Vagina (tissue), 2 donors: ENCODE results near the gene CPAMD8. TPM values are rescaled to one million over a fixed set of nuclear protein-coding genes. Genes with fewer than 3 reads are reported as not detected.

Source experiments
- DNase-seq, 2 donors: peaks; one replicate each; pipeline ENCODE4 v3.0.0-alpha.2; 2017; ENCODE audit errors: extremely low spot score in 2 of 2
- H3K27ac ChIP-seq: fragments of 200-600 bp; sonication (generic); one replicate; pipeline ENCODE4 v1.5.1; 2019
- H3K27me3 ChIP-seq: fragments of 200-600 bp; sonication (generic); one replicate; pipeline ENCODE4 v1.5.1; 2019
- H3K36me3 ChIP-seq, 2 donors: fragments of 200-600 bp; sonication (generic); one replicate each; pipeline ENCODE4 v1.5.1; 2017 to 2019
- H3K4me1 ChIP-seq: fragments of 200-600 bp; sonication (generic); one replicate; pipeline ENCODE4 v1.5.1; 2019
- H3K4me3 ChIP-seq, 2 donors: fragments of 200-600 bp; sonication (generic); 1 replicate in 1 of 2; 2 replicates in 1 of 2; pipeline ENCODE4 v1.5.1; 2016 to 2019
- H3K9me3 ChIP-seq: fragments of 200-600 bp; sonication (generic); one replicate; pipeline ENCODE4 v1.5.1; 2019
- CTCF ChIP-seq, 3 experiments: fragments of 450-650 bp in 2 of 3; fragments of 200-600 bp in 1 of 3; sonication (generic) in 1 of 3; IDR thresholded peaks; one replicate each; pipeline ENCODE4 v1.5.1; 2017 to 2019; ENCODE audit warnings: antibody characterized with exemption in 3 of 3, mild to moderate bottlenecking in 2 of 3, moderate library complexity in 2 of 3
- POLR2A ChIP-seq, 2 donors: fragments of 450-650 bp; IDR thresholded peaks; one replicate each; pipeline ENCODE4 v1.6.1; 2017; ENCODE audit warnings: antibody characterized with exemption in 2 of 2, mild to moderate bottlenecking in 2 of 2, moderate library complexity in 2 of 2
- POLR2AphosphoS5 ChIP-seq, 2 donors: sonication (generic); formaldehyde crosslinking; IDR thresholded peaks; one replicate each; pipeline ENCODE4 v1.9.0; 2017; ENCODE audit warnings: antibody characterized with exemption in 2 of 2, mild to moderate bottlenecking in 2 of 2, low read depth in 1 of 2; ENCODE audit not compliant: insufficient read depth in 1 of 2
- intact Hi-C: fragments of 100-400 bp; cut with DNase I; formaldehyde crosslinking; loops from one replicate; pipeline ENCODE4 v1.15.1; 2023
- total RNA-seq: library from RNA; depleted of rRNA; stranded (reverse); fragments of >200 nt; gene quantifications from one replicate; pipeline ENCODE4 v1.2.3, GENCODE V29; 2016

The CPAMD8 gene
- total RNA-seq, 1 donor from 2014 or later = 16.0 TPM

GRCh38 chr19:16891696-16892382 lies 134.8 kb downstream of the CPAMD8 start:
- TF ChIP-seq POLR2AphosphoS5 (IDR thresholded peaks at IDR 0.05; ENCODE audit: insufficient read depth in 1 of 2, low read depth in 1 of 2) (no peak), CTCF (IDR thresholded peaks at IDR 0.05) (no peak), POLR2A (IDR thresholded peaks at IDR 0.05) (no peak)
- intact Hi-C loops = no loop called here
- peaks cover 34% of the 10 kb centered on the region for H3K4me1 ChIP-seq
- no peaks in the 10 kb centered on the region for H3K36me3 ChIP-seq
- no peak overlapping the region for H3K4me3 ChIP-seq
- H3K27ac ChIP-seq = no peak overlapping the region
- DNase-seq = no peak
- H3K27me3 ChIP-seq = no peaks in the 10 kb centered on the region
- H3K9me3 ChIP-seq = no peaks in the 10 kb centered on the region

GRCh38 chr19:16890461-16891184 lies 136.0 kb downstream of the CPAMD8 start:
- Histone ChIP-seq H3K4me1 (peaks cover 23% of the 10 kb centered on the region), H3K9me3 (no peaks in the 10 kb centered on the region), H3K27ac (no peak overlapping the region), H3K36me3 (no peaks in the 10 kb centered on the region), H3K4me3 (no peak overlapping the region), H3K27me3 (no peaks in the 10 kb centered on the region)
- intact Hi-C loops = no loop called here
- no peak for TF ChIP-seq CTCF (IDR thresholded peaks at IDR 0.05)
- TF ChIP-seq POLR2A (IDR thresholded peaks at IDR 0.05) = no peak
- no peak for TF ChIP-seq POLR2AphosphoS5 (IDR thresholded peaks at IDR 0.05; ENCODE audit: insufficient read depth in 1 of 2, low read depth in 1 of 2)
- no peak for DNase-seq

- Histone ChIP-seq H3K27ac (no peak overlapping the region), H3K36me3 (no peaks in the 10 kb centered on the region), H3K4me1 (peaks cover 21% of the 10 kb centered on the region), H3K9me3 (no peaks in the 10 kb centered on the region), H3K4me3 (no peak overlapping the region), H3K27me3 (no peaks in the 10 kb centered on the region)
- DNase-seq = no peak
- intact Hi-C loops = no loop called here
- TF ChIP-seq POLR2AphosphoS5 (IDR thresholded peaks at IDR 0.05; ENCODE audit: insufficient read depth in 1 of 2, low read depth in 1 of 2) = no peak
- no peak for TF ChIP-seq POLR2A (IDR thresholded peaks at IDR 0.05)
- no peak for TF ChIP-seq CTCF (IDR thresholded peaks at IDR 0.05)
Measured at GRCh38 chr19:16889883-16890460, 136.6 kb downstream of the CPAMD8 start.

GRCh38 chr19:16889366-16889882 lies 137.2 kb downstream of the CPAMD8 start:
- H3K4me1 ChIP-seq = peaks cover 21% of the 10 kb centered on the region
- TF ChIP-seq POLR2AphosphoS5 (IDR thresholded peaks at IDR 0.05; ENCODE audit: insufficient read depth in 1 of 2, low read depth in 1 of 2) (no peak), CTCF (IDR thresholded peaks at IDR 0.05) (no peak), POLR2A (IDR thresholded peaks at IDR 0.05) (no peak)
- no peaks in the 10 kb centered on the region for H3K9me3 ChIP-seq
- H3K36me3 ChIP-seq = no peaks in the 10 kb centered on the region
- H3K27me3 ChIP-seq = no peaks in the 10 kb centered on the region
- intact Hi-C loops = no loop called here
- no peak for DNase-seq
- H3K4me3 ChIP-seq = peak overlapping the region in 1 of 2 donors; percentile 37
- no peak overlapping the region for H3K27ac ChIP-seq
